ENCODE data around the gene NPLOC4.

- TF ChIP-seq CTCF (conservative IDR thresholded peaks at IDR 0.05) (no peak), EZH2 (IDR thresholded peaks at IDR 0.05; ENCODE audit: low read depth) (no peak)
Observed at GRCh38 chr17:81532490-81533287, 104.2 kb downstream of the NPLOC4 start.
